Measurements from ENCODE around the gene NFILZ. TPM values are rescaled to one million over a fixed set of nuclear protein-coding genes. Genes with fewer than 3 reads are reported as not detected.

Gene NFILZ
- total and polyA plus RNA-seq, 2 donors (not counting 1 experiment from before 2014, with no cell fraction given) = not detected

- peak; percentile 14 to 21 for TF ChIP-seq CTCF (conservative IDR thresholded peaks at IDR 0.05 in 1 of 2, IDR thresholded peaks at IDR 0.05 in 1 of 2; ENCODE audit: low read depth in 1 of 2, low read length in 2 of 2)
- TF ChIP-seq EZH2 (IDR thresholded peaks at IDR 0.05; ENCODE audit: low read length, missing control alignments) = no peak
- peak overlapping the region; percentile 90 for H3K4me2 ChIP-seq (ENCODE audit: extremely low read depth, insufficient read depth, low read length)
- H3K9ac ChIP-seq (ENCODE audit: insufficient read depth, low read length) = peak overlapping the region; percentile 70
- DNase-seq (ENCODE audit: low read depth in 2 of 2) = peak; percentile 59 to 85
- peak overlapping the region; percentile 54 for H3K27ac ChIP-seq (ENCODE audit: insufficient read depth, low read length)
- H3K4me3 ChIP-seq (replicated peaks in 1 of 4; ENCODE audit: control extremely low read depth in 1 of 4, insufficient read depth in 1 of 4, low read depth in 3 of 4, low read length in 4 of 4) = peak overlapping the region; percentile 39 to 84 (median 62)
- H4K20me1 ChIP-seq (ENCODE audit: control insufficient read depth, extremely low read depth, insufficient read depth, low read length) = no peaks in the 10 kb centered on the region
- H3K79me2 ChIP-seq (ENCODE audit: control insufficient read depth, insufficient read depth, low read length) = no peaks in the 10 kb centered on the region
- no peaks in the 10 kb centered on the region for H3K9me3 ChIP-seq (ENCODE audit: control insufficient read depth, insufficient read depth, low read depth, low read length)
- peaks cover 7% of the 10 kb centered on the region for H3K4me1 ChIP-seq (ENCODE audit: control insufficient read depth, extremely low read depth, insufficient read depth, low read length)
- H3K36me3 ChIP-seq (ENCODE audit: control insufficient read depth, insufficient read depth, low read length) = no peaks in the 10 kb centered on the region
- peak overlapping the region; percentile 89 for H2AFZ ChIP-seq (ENCODE audit: low read length)
- no peaks in the 10 kb centered on the region for H3K27me3 ChIP-seq (ENCODE audit: control insufficient read depth, insufficient read depth, low read length)
Measured at GRCh38 chr19:8609279-8610040, 21.0 kb upstream of the NFILZ start.

- no peaks in the 10 kb centered on the region for H3K36me3 ChIP-seq (ENCODE audit: control insufficient read depth, insufficient read depth, low read length)
- peak within 1 kb of the TSS; percentile 9 for H3K27ac ChIP-seq (ENCODE audit: insufficient read depth, low read length)
- peak within 1 kb of the TSS; percentile 88 for H2AFZ ChIP-seq (ENCODE audit: low read length)
- no peaks in the 10 kb centered on the region for H4K20me1 ChIP-seq (ENCODE audit: control insufficient read depth, extremely low read depth, insufficient read depth, low read length)
- TF ChIP-seq EZH2 (IDR thresholded peaks at IDR 0.05; ENCODE audit: low read length, missing control alignments) = no peak
- no peak for TF ChIP-seq CTCF (conservative IDR thresholded peaks at IDR 0.05 in 1 of 2, IDR thresholded peaks at IDR 0.05 in 1 of 2; ENCODE audit: low read depth in 1 of 2, low read length in 2 of 2)
- peak within 1 kb of the TSS; percentile 39 to 84 (median 62) for H3K4me3 ChIP-seq (replicated peaks in 1 of 4; ENCODE audit: control extremely low read depth in 1 of 4, insufficient read depth in 1 of 4, low read depth in 3 of 4, low read length in 4 of 4)
- peak within 1 kb of the TSS; percentile 70 for H3K9ac ChIP-seq (ENCODE audit: insufficient read depth, low read length)
- H3K27me3 ChIP-seq (ENCODE audit: control insufficient read depth, insufficient read depth, low read length) = no peaks in the 10 kb centered on the region
- peak within 1 kb of the TSS; percentile 90 for H3K4me2 ChIP-seq (ENCODE audit: extremely low read depth, insufficient read depth, low read length)
- no peaks in the 10 kb centered on the region for H3K9me3 ChIP-seq (ENCODE audit: control insufficient read depth, insufficient read depth, low read depth, low read length)
- DNase-seq (ENCODE audit: low read depth in 2 of 2) = peak; percentile 44 to 63
- H3K4me1 ChIP-seq (ENCODE audit: control insufficient read depth, extremely low read depth, insufficient read depth, low read length) = peaks cover 7% of the 10 kb centered on the region
- no peaks in the 10 kb centered on the region for H3K79me2 ChIP-seq (ENCODE audit: control insufficient read depth, insufficient read depth, low read length)
Measured at GRCh38 chr19:8610041-8610935, 20.1 kb upstream of the NFILZ start, which contains the start of gene ADAMTS10. Gene ADAMTS10, minus strand, starts transcription at chr19:8610715. Its CDS starts 5,005 bp downstream, at chr19:8605710.

- Histone ChIP-seq H3K27ac (ENCODE audit: insufficient read depth, low read length) (no peak overlapping the region), H3K79me2 (ENCODE audit: control insufficient read depth, insufficient read depth, low read length) (no peaks in the 10 kb centered on the region), H3K4me3 (replicated peaks in 1 of 4; ENCODE audit: control extremely low read depth in 1 of 4, insufficient read depth in 1 of 4, low read depth in 3 of 4, low read length in 4 of 4) (no peak overlapping the region), H3K27me3 (ENCODE audit: control insufficient read depth, insufficient read depth, low read length) (no peaks in the 10 kb centered on the region), H3K9ac (ENCODE audit: insufficient read depth, low read length) (no peak overlapping the region), H3K9me3 (ENCODE audit: control insufficient read depth, insufficient read depth, low read depth, low read length) (no peaks in the 10 kb centered on the region), H4K20me1 (ENCODE audit: control insufficient read depth, extremely low read depth, insufficient read depth, low read length) (no peaks in the 10 kb centered on the region), H2AFZ (ENCODE audit: low read length) (no peak overlapping the region), H3K36me3 (ENCODE audit: control insufficient read depth, insufficient read depth, low read length) (no peaks in the 10 kb centered on the region), H3K4me2 (ENCODE audit: extremely low read depth, insufficient read depth, low read length) (no peak overlapping the region), H3K4me1 (ENCODE audit: control insufficient read depth, extremely low read depth, insufficient read depth, low read length) (peaks cover 7% of the 10 kb centered on the region)
- no peak for TF ChIP-seq CTCF (conservative IDR thresholded peaks at IDR 0.05 in 1 of 2, IDR thresholded peaks at IDR 0.05 in 1 of 2; ENCODE audit: low read depth in 1 of 2, low read length in 2 of 2)
- TF ChIP-seq EZH2 (IDR thresholded peaks at IDR 0.05; ENCODE audit: low read length, missing control alignments) = no peak
- no peak for DNase-seq (ENCODE audit: low read depth in 2 of 2)
Measured at GRCh38 chr19:8610936-8611300, 19.5 kb upstream of the NFILZ start.
